ENCODE results near the gene LARP4B.

GRCh38 chr10:843703-844102 is 87.8 kb downstream of the LARP4B start:
- TF ChIP-seq, protein P1, sequence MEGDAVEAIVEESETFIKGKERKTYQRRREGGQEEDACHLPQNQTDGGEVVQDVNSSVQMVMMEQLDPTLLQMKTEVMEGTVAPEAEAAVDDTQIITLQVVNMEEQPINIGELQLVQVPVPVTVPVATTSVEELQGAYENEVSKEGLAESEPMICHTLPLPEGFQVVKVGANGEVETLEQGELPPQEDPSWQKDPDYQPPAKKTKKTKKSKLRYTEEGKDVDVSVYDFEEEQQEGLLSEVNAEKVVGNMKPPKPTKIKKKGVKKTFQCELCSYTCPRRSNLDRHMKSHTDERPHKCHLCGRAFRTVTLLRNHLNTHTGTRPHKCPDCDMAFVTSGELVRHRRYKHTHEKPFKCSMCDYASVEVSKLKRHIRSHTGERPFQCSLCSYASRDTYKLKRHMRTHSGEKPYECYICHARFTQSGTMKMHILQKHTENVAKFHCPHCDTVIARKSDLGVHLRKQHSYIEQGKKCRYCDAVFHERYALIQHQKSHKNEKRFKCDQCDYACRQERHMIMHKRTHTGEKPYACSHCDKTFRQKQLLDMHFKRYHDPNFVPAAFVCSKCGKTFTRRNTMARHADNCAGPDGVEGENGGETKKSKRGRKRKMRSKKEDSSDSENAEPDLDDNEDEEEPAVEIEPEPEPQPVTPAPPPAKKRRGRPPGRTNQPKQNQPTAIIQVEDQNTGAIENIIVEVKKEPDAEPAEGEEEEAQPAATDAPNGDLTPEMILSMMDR (IDR thresholded peaks at IDR 0.05), result no peak
- no peak for TF ChIP-seq POLR2A (IDR thresholded peaks at IDR 0.05)

Data from uterus (tissue), 2 donors.